Mesothelial cell of epicardium (in vitro differentiated cells): Measurements from ENCODE around the gene POLQ. TPM values are rescaled to one million over a fixed set of nuclear protein-coding genes. Genes with fewer than 3 reads are reported as not detected.

Experiments
- DNase-seq, 2 experiments: peaks; one replicate each; pipeline ENCODE4 v3.0.0; 2021; ENCODE audit warnings: low spot score in 2 of 2; ENCODE audit not compliant: unreplicated experiment in 2 of 2
- H3K27ac Mint-ChIP-seq: 2 replicates; pipeline ENCODE4 v1.8.0; 2021; ENCODE audit warnings: mixed read lengths
- H3K27me3 Mint-ChIP-seq: 2 replicates; pipeline ENCODE4 v1.8.0; 2021; ENCODE audit warnings: low read depth, mixed read lengths
- H3K36me3 Mint-ChIP-seq: 2 replicates; pipeline ENCODE4 v1.8.0; 2021; ENCODE audit warnings: mixed read lengths
- H3K4me1 Mint-ChIP-seq: 2 replicates; pipeline ENCODE4 v1.8.0; 2021; ENCODE audit warnings: mixed read lengths
- H3K4me3 Mint-ChIP-seq: 2 replicates; pipeline ENCODE4 v1.8.0; 2021; ENCODE audit warnings: mild to moderate bottlenecking, moderate library complexity, mixed read lengths
- H3K9me3 Mint-ChIP-seq: 2 replicates; pipeline ENCODE4 v1.8.0; 2021; ENCODE audit warnings: mixed read lengths
- total RNA-seq: library from RNA; stranded (reverse); gene quantifications from 3 replicates; pipeline ENCODE4 v1.2.1, GENCODE V29; 2021
- TF ChIP-seq, protein P1 (sequence below): fragments of 200-600 bp; sonication (generic); IDR thresholded peaks from one replicate; pipeline ENCODE4 v1.5.0; 2021; ENCODE audit warnings: antibody characterized with exemption; ENCODE audit not compliant: unreplicated experiment

Gene POLQ
- total RNA-seq, 1 donor from 2014 or later = 4.9 TPM

- DNase-seq = no peak
- H3K27me3 Mint-ChIP-seq = no peaks in the 10 kb centered on the region
- no peaks in the 10 kb centered on the region for H3K36me3 Mint-ChIP-seq
- H3K9me3 Mint-ChIP-seq = no peaks in the 10 kb centered on the region
- H3K27ac Mint-ChIP-seq = no peak overlapping the region
- no peak overlapping the region for H3K4me3 Mint-ChIP-seq
- no peaks in the 10 kb centered on the region for H3K4me1 Mint-ChIP-seq
- TF ChIP-seq, protein P1, sequence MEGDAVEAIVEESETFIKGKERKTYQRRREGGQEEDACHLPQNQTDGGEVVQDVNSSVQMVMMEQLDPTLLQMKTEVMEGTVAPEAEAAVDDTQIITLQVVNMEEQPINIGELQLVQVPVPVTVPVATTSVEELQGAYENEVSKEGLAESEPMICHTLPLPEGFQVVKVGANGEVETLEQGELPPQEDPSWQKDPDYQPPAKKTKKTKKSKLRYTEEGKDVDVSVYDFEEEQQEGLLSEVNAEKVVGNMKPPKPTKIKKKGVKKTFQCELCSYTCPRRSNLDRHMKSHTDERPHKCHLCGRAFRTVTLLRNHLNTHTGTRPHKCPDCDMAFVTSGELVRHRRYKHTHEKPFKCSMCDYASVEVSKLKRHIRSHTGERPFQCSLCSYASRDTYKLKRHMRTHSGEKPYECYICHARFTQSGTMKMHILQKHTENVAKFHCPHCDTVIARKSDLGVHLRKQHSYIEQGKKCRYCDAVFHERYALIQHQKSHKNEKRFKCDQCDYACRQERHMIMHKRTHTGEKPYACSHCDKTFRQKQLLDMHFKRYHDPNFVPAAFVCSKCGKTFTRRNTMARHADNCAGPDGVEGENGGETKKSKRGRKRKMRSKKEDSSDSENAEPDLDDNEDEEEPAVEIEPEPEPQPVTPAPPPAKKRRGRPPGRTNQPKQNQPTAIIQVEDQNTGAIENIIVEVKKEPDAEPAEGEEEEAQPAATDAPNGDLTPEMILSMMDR = no peak
Measured at GRCh38 chr3:121552797-121553196, 7.0 kb upstream of the POLQ start.

DNA sequence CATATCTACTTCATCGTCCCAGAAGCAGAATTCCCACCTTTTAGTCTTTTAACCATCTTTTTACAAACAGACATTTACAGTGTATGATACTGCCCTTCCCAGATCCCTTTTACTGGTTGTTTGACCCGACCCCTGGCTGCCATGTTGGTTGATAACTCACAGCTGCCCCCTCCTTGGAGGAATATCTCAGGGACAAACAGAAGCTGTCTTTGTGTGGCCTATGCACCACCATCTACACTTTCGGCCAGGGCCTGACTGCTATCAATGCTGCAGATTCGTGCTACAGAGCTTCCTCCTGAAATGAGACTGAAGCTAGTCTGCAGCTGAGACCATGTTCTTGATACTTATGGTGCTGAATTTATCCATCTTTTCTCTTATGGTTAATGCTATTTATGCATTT is 6.6 kb upstream of the POLQ start:
- Mint-ChIP-seq H3K9me3 (no peaks in the 10 kb centered on the region), H3K4me3 (no peak overlapping the region), H3K36me3 (no peaks in the 10 kb centered on the region), H3K27ac (no peak overlapping the region), H3K27me3 (no peaks in the 10 kb centered on the region), H3K4me1 (no peaks in the 10 kb centered on the region)
- TF ChIP-seq, protein P1 = no peak
- DNase-seq = no peak

- DNase-seq = no peak
- no peaks in the 10 kb centered on the region for H3K9me3 Mint-ChIP-seq
- TF ChIP-seq, protein P1 = no peak
- peak overlapping the region; percentile 90 for H3K4me3 Mint-ChIP-seq
- peaks cover 6% of the 10 kb centered on the region for H3K4me1 Mint-ChIP-seq
- peak overlapping the region; percentile 83 for H3K27ac Mint-ChIP-seq
- H3K36me3 Mint-ChIP-seq = no peaks in the 10 kb centered on the region
- no peaks in the 10 kb centered on the region for H3K27me3 Mint-ChIP-seq
Measured at GRCh38 chr3:121545049-121545573, 677 bp downstream of the POLQ start.

DNA sequence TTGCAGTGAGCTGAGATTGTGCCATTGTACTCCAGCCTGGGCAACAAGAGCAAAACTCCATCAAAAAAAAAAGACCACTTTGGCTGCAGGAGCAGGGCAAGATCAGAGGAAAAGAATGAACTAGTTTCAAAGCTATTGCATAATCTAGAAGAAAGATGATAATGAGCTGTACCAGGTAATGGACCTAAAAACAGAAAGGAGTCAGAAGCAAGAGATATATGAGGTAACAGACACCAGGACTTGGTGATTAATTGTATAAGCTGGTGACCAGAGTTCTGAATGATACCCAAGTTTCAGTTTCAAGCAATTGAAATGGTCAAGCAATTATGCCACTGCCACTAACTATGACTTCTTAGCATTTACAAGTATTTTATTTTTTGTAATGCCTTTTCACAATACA is 2.9 kb downstream of the POLQ start:
- Mint-ChIP-seq H3K4me3 (no peak overlapping the region), H3K4me1 (peaks cover 6% of the 10 kb centered on the region), H3K27me3 (no peaks in the 10 kb centered on the region), H3K36me3 (peaks cover 2% of the 10 kb centered on the region), H3K9me3 (no peaks in the 10 kb centered on the region), H3K27ac (no peak overlapping the region)
- no peak for DNase-seq
- TF ChIP-seq, protein P1 = no peak

- DNase-seq = no peak
- H3K4me1 Mint-ChIP-seq = no peaks in the 10 kb centered on the region
- H3K4me3 Mint-ChIP-seq = no peak overlapping the region
- H3K27ac Mint-ChIP-seq = no peak overlapping the region
- no peaks in the 10 kb centered on the region for H3K27me3 Mint-ChIP-seq
- TF ChIP-seq, protein P1 = no peak
- H3K36me3 Mint-ChIP-seq = no peaks in the 10 kb centered on the region
- H3K9me3 Mint-ChIP-seq = no peaks in the 10 kb centered on the region
Measured at GRCh38 chr3:121531269-121531668, 14.5 kb downstream of the POLQ start.

DNA sequence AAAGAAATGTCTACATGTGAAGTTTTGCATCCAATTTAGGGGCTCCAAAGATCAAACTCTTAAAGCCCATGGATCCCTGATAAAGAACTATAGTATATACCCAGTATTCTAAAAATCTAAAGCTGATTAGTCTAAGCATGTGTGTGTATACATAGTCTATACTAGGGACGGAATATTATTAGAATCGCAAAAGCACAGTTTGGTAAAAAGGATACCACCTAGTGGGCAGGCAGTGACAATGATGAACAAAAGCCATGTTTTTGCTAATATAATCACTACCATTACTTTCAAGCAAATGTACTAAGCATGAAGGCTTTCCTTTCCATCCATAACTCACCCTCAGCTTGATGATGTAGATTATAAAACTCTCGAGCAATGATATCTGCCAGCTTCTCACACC is 16.5 kb downstream of the POLQ start:
- H3K36me3 Mint-ChIP-seq = peaks cover 10% of the 10 kb centered on the region
- H3K4me3 Mint-ChIP-seq = no peak overlapping the region
- no peaks in the 10 kb centered on the region for H3K4me1 Mint-ChIP-seq

More for the DNA sequence above, 16.5 kb downstream of the POLQ start:
- Mint-ChIP-seq H3K9me3 (no peaks in the 10 kb centered on the region), H3K27me3 (no peaks in the 10 kb centered on the region), H3K27ac (no peak overlapping the region)
- DNase-seq = no peak
- TF ChIP-seq, protein P1 = peak; percentile 41
